ENCODE data around the gene JAM3.

DNA sequence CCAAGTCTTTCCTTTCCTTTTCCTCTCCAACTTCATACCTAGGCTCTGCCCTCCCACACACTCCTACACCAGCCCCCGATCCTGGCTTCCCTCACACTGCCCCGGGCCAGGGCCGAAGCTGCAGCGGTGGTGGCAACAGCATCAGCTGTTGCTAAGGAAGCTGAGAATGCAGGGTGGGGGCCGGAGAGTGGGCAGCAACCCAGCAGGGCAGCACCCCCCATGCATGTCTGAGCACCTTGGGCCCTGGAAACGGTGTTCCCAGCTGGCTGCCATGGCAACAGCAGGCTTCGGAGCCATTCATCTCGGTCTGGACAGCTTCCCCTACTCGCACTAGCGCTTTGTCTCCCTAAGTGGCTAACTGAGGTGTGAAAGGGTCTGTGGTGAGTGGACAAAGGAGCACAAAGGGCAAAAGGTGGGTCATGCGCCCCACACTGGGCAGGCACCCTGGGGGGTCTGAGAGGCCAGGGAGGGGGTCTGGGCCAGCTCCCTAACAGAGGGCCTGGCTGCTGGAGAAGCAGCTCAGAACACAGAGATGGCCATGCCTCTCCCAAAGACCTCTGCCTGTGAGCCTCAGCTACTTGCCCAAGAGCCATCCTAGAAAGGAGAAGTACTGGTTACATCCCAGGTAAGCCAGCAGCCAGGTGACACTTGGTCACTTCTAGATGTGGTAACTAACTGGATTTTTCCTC is 42.1 kb upstream of the JAM3 start:
- TF ChIP-seq ZFX (CRISPR knock-in tag; IDR thresholded peaks at IDR 0.05): no peak
- TF ChIP-seq ELK1 (CRISPR knock-in tag; IDR thresholded peaks at IDR 0.05): no peak
- TF ChIP-seq, protein P1, sequence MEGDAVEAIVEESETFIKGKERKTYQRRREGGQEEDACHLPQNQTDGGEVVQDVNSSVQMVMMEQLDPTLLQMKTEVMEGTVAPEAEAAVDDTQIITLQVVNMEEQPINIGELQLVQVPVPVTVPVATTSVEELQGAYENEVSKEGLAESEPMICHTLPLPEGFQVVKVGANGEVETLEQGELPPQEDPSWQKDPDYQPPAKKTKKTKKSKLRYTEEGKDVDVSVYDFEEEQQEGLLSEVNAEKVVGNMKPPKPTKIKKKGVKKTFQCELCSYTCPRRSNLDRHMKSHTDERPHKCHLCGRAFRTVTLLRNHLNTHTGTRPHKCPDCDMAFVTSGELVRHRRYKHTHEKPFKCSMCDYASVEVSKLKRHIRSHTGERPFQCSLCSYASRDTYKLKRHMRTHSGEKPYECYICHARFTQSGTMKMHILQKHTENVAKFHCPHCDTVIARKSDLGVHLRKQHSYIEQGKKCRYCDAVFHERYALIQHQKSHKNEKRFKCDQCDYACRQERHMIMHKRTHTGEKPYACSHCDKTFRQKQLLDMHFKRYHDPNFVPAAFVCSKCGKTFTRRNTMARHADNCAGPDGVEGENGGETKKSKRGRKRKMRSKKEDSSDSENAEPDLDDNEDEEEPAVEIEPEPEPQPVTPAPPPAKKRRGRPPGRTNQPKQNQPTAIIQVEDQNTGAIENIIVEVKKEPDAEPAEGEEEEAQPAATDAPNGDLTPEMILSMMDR (IDR thresholded peaks at IDR 0.05 in 2 of 3, conservative IDR thresholded peaks at IDR 0.05 in 1 of 3; ENCODE audit: insufficient read depth in 2 of 3, low read depth in 1 of 3, low read length in 3 of 3): no peak
- TF ChIP-seq TAF1 (IDR thresholded peaks at IDR 0.05; ENCODE audit: control insufficient read depth, extremely low read depth, insufficient read depth, low read length, severe bottlenecking): no peak
- no peak for TF ChIP-seq RFX5 (IDR thresholded peaks at IDR 0.05; ENCODE audit: low read depth, low read length)
- TF ChIP-seq THRA (IDR thresholded peaks at IDR 0.05): no peak
- TF ChIP-seq PML (IDR thresholded peaks at IDR 0.05; ENCODE audit: low read length): no peak
- no peak for TF ChIP-seq FOS (IDR thresholded peaks at IDR 0.05; ENCODE audit: extremely low read depth, insufficient read length)
- no peak for TF ChIP-seq NBN (IDR thresholded peaks at IDR 0.05; ENCODE audit: low read depth)
- no peak for TF ChIP-seq ZNF232 (CRISPR knock-in tag; IDR thresholded peaks at IDR 0.05)
- no peak for TF ChIP-seq SMARCC2 (IDR thresholded peaks at IDR 0.05; ENCODE audit: low read depth)
- no peak for TF ChIP-seq ESRRA (IDR thresholded peaks at IDR 0.05; ENCODE audit: borderline replicate concordance, low read depth)
- TF ChIP-seq TBP (optimal IDR thresholded peaks at IDR 0.05; ENCODE audit: low read depth, low read length): no peak
- TF ChIP-seq CHD4 (IDR thresholded peaks at IDR 0.05; ENCODE audit: insufficient read depth, insufficient replicate concordance, low read depth, low read length, poor library complexity, severe bottlenecking): no peak
